ENCODE measurements around the gene SHANK2. TPM values are rescaled to one million over a fixed set of nuclear protein-coding genes. Genes with fewer than 3 reads are reported as not detected.

SHANK2 gene
- total and polyA plus RNA-seq, 2 of the 4 experiments (the other 2 are of a cell fraction), result 1.6 to 2.2 TPM

DNA sequence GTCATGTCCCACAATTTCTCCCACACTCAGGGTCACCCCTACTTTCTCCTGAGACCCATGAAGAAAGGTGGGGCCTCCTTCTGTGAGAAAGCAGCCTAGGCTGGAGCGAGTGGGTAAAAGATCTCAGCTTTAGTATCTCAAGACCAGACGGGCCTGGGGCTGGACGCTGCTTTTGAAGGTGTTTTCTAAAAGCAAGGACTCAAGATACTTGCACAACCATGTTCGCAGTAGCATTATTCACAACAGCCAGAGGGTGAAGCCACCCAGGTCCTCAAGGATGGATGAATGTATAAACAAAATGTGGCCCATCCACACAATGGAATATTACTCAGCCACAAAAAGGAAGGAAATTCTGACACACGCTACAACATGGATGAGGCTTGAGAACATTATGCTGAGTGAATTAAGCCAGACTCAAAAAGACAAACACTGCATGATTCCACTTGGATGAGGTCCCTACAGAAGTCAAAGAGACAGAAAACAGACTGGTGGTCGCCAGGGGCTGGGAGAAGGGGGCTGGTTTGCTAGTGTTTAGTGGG lies 10.6 kb downstream of the SHANK2 start:
- Histone ChIP-seq H3K79me1 (ENCODE audit: low read depth in 1 of 2, low read length in 2 of 2) (no peaks in the 10 kb centered on the region; a peak in 1 of 4 replicates), H2BK5ac (ENCODE audit: low read depth, low read length, poor library complexity, severe bottlenecking) (peak overlapping the region; percentile 61), H3K23ac (ENCODE audit: low read depth, low read length) (peak overlapping the region; percentile 68; the same call in 1 of the 2 replicates), H3K56ac (ENCODE audit: extremely low read depth, insufficient read depth, low read length) (peak overlapping the region; percentile 18; the same call in 1 of the 2 replicates), H3K36me3 (ENCODE audit: control insufficient read depth, insufficient read depth, low read length) (peaks cover 13% of the 10 kb centered on the region), H3K18ac (ENCODE audit: low read depth, low read length) (peak overlapping the region; percentile 78), H3K27ac (ENCODE audit: insufficient read depth, low read length) (peak overlapping the region; percentile 90), H3K9ac (ENCODE audit: low read depth, low read length) (peak overlapping the region; percentile 54), H4K20me1 (ENCODE audit: insufficient read depth, low read length) (peaks cover 13% of the 10 kb centered on the region; the same call in 1 of the 2 replicates), H4K91ac (ENCODE audit: insufficient read depth, low read depth, low read length) (peak overlapping the region; percentile 78), H3K9me3 (ENCODE audit: control insufficient read depth, insufficient read depth, low read length) (no peaks in the 10 kb centered on the region), H2BK15ac (ENCODE audit: low read depth, low read length) (peak overlapping the region; percentile 66; the same call in 2 of the 3 replicates), H4K8ac (ENCODE audit: low read depth in 2 of 2, low read length in 2 of 2) (peak overlapping the region; percentile 34 to 60; a peak in 3 of 4 replicates), H4K5ac (ENCODE audit: low read depth, low read length) (peak overlapping the region; percentile 54), H2AFZ (replicated peaks; ENCODE audit: low read length, poor library complexity) (no peak overlapping the region), H3K4me2 (ENCODE audit: low read depth, low read length) (peak overlapping the region; percentile 69), H3K9me1 (ENCODE audit: insufficient read depth, low read length) (peaks cover 8% of the 10 kb centered on the region), H3K4ac (ENCODE audit: low read depth, low read length) (peak overlapping the region; percentile 92), H3K4me1 (ENCODE audit: control insufficient read depth, insufficient read depth, low read length) (peaks cover 9% of the 10 kb centered on the region), H3K14ac (replicated peaks; ENCODE audit: low read depth, low read length) (peak overlapping the region; percentile 89), H2BK20ac (ENCODE audit: low read depth, low read length) (peak overlapping the region; percentile 74), H2AK9ac (replicated peaks; ENCODE audit: low read depth, low read length, poor library complexity) (peak overlapping the region; percentile 77), H3K27me3 (ENCODE audit: control insufficient read depth, insufficient read depth, low read length) (no peaks in the 10 kb centered on the region), H2AK5ac (ENCODE audit: low read depth, low read length) (peak overlapping the region; percentile 70), H3K4me3 (ENCODE audit: insufficient read depth, low read depth, low read length) (no peak overlapping the region; the same call in 1 of the 2 replicates), H2BK120ac (ENCODE audit: low read depth, low read length) (peak overlapping the region; percentile 87)
- dilution Hi-C loops (cut with HindIII; ENCODE audit: low sequenced_read_pairs, unreplicated experiment), result no loop called here
- in situ Hi-C loops (cut with MboI; ENCODE audit: low sequenced_read_pairs), result no loop called here
- POLR2A ChIA-PET (ENCODE audit: unreplicated experiment), result interaction anchor here (1.1 kb wide), 1 partner anchor 12 kb away, joined by 4 read pairs; no protein-coding TSS in a partner anchor
- no peak for TF ChIP-seq CHD1 (IDR thresholded peaks at IDR 0.05; ENCODE audit: low read depth, low read length)
- no peak for TF ChIP-seq MAZ (IDR thresholded peaks at IDR 0.05; ENCODE audit: borderline replicate concordance, low read depth, low read length)
- TF ChIP-seq, protein P1, sequence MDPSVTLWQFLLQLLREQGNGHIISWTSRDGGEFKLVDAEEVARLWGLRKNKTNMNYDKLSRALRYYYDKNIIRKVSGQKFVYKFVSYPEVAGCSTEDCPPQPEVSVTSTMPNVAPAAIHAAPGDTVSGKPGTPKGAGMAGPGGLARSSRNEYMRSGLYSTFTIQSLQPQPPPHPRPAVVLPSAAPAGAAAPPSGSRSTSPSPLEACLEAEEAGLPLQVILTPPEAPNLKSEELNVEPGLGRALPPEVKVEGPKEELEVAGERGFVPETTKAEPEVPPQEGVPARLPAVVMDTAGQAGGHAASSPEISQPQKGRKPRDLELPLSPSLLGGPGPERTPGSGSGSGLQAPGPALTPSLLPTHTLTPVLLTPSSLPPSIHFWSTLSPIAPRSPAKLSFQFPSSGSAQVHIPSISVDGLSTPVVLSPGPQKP (IDR thresholded peaks at IDR 0.05; ENCODE audit: borderline replicate concordance, low read depth, low read length), result no peak
- TF ChIP-seq POLR2A (IDR thresholded peaks at IDR 0.05; ENCODE audit: low read depth, low read length), result no peak
- TF ChIP-seq BHLHE40 (IDR thresholded peaks at IDR 0.05; ENCODE audit: low read depth, low read length), result no peak
- no peak for TF ChIP-seq NFE2L2 (IDR thresholded peaks at IDR 0.05; ENCODE audit: low read depth, low read length)
- no peak for TF ChIP-seq RFX5 (IDR thresholded peaks at IDR 0.05; ENCODE audit: low read depth, low read length)
- no peak for TF ChIP-seq CEBPB (IDR thresholded peaks at IDR 0.05; ENCODE audit: low read depth, low read length)
- TF ChIP-seq SMC3 (IDR thresholded peaks at IDR 0.05; ENCODE audit: low read depth, low read length), result no peak
- TF ChIP-seq RCOR1 (IDR thresholded peaks at IDR 0.05; ENCODE audit: insufficient replicate concordance, low read length), result no peak
- no peak for TF ChIP-seq MXI1 (IDR thresholded peaks at IDR 0.05; ENCODE audit: borderline replicate concordance, low read depth, low read length)
- TF ChIP-seq RAD21 (IDR thresholded peaks at IDR 0.05; ENCODE audit: low read length), result no peak
- TF ChIP-seq, protein P2, sequence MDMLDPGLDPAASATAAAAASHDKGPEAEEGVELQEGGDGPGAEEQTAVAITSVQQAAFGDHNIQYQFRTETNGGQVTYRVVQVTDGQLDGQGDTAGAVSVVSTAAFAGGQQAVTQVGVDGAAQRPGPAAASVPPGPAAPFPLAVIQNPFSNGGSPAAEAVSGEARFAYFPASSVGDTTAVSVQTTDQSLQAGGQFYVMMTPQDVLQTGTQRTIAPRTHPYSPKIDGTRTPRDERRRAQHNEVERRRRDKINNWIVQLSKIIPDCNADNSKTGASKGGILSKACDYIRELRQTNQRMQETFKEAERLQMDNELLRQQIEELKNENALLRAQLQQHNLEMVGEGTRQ (IDR thresholded peaks at IDR 0.05; ENCODE audit: low read depth, low read length), result no peak
- TF ChIP-seq FOS (IDR thresholded peaks at IDR 0.05; ENCODE audit: low read depth, low read length), result no peak
- TF ChIP-seq, protein P3, sequence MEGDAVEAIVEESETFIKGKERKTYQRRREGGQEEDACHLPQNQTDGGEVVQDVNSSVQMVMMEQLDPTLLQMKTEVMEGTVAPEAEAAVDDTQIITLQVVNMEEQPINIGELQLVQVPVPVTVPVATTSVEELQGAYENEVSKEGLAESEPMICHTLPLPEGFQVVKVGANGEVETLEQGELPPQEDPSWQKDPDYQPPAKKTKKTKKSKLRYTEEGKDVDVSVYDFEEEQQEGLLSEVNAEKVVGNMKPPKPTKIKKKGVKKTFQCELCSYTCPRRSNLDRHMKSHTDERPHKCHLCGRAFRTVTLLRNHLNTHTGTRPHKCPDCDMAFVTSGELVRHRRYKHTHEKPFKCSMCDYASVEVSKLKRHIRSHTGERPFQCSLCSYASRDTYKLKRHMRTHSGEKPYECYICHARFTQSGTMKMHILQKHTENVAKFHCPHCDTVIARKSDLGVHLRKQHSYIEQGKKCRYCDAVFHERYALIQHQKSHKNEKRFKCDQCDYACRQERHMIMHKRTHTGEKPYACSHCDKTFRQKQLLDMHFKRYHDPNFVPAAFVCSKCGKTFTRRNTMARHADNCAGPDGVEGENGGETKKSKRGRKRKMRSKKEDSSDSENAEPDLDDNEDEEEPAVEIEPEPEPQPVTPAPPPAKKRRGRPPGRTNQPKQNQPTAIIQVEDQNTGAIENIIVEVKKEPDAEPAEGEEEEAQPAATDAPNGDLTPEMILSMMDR (conservative IDR thresholded peaks at IDR 0.05; ENCODE audit: low read depth, low read length), result no peak
- intact Hi-C loops (cut with micrococcal nuclease), result loop anchor here (5.0 kb wide), 1 partner anchor 34 kb away; no protein-coding TSS in a partner anchor
- CTCF ChIA-PET, result interaction anchor here (1.0 to 1.3 kb wide), 4 partner anchors 17 to 155 kb away, joined by 3 to 6 read pairs (median 4); no protein-coding TSS in a partner anchor
- ATAC-seq (ENCODE audit: low read depth), result no peak
- WGBS, 2 experiments (ENCODE audit: extremely low coverage in 2 of 2, insufficient read length in 1 of 2), result 90% methylated on average over 2 of the region's 6 CpGs; no CpG with 5 or more reads in 1 of the 2 experiments
- no TSS peak for BruUV-seq (replicated peaks)
- DNase-seq, result no peak
